Progenitor cell of endocrine pancreas (in vitro differentiated cells): ENCODE data around the gene MYOM3. TPM values are rescaled to one million over a fixed set of nuclear protein-coding genes. Genes with fewer than 3 reads are reported as not detected.

Experiments
- DNase-seq: peaks from one replicate; pipeline ENCODE4 v3.0.0; 2021; ENCODE audit warnings: low spot score; ENCODE audit not compliant: unreplicated experiment
- H3K27ac Mint-ChIP-seq: 2 replicates; pipeline ENCODE4 v1.8.0; 2021; ENCODE audit warnings: mild to moderate bottlenecking, moderate library complexity, mixed read lengths
- H3K27me3 Mint-ChIP-seq: 2 replicates; pipeline ENCODE4 v1.8.0; 2021; ENCODE audit warnings: mixed read lengths
- H3K36me3 Mint-ChIP-seq: 2 replicates; pipeline ENCODE4 v1.8.0; 2022; ENCODE audit warnings: mixed read lengths; ENCODE audit not compliant: insufficient read depth
- H3K4me1 Mint-ChIP-seq: 2 replicates; pipeline ENCODE4 v1.8.0; 2021; ENCODE audit warnings: low read depth, mixed read lengths
- H3K4me3 Mint-ChIP-seq: 2 replicates; pipeline ENCODE4 v1.8.0; 2021; ENCODE audit warnings: low read depth, mild to moderate bottlenecking, moderate library complexity, mixed read lengths
- H3K9me3 Mint-ChIP-seq: 2 replicates; pipeline ENCODE4 v1.8.0; 2021; ENCODE audit warnings: low read depth, mixed read lengths
- total RNA-seq: library from RNA; stranded (reverse); gene quantifications from 2 replicates; pipeline ENCODE4 v1.2.1, GENCODE V29; 2021
- TF ChIP-seq, protein P1 (sequence below): fragments of 200-600 bp; sonication (generic); IDR thresholded peaks from one replicate; pipeline ENCODE4 v1.5.0; 2021; ENCODE audit warnings: antibody characterized with exemption, mild to moderate bottlenecking; ENCODE audit not compliant: unreplicated experiment

The MYOM3 gene
- total RNA-seq, 1 donor from 2014 or later: 0.84 TPM

GRCh38 chr1:24103408-24103807, 8.5 kb downstream of the MYOM3 start:
- no peaks in the 10 kb centered on the region for H3K36me3 Mint-ChIP-seq
- peaks cover 45% of the 10 kb centered on the region for H3K4me1 Mint-ChIP-seq
- H3K27ac Mint-ChIP-seq: peak overlapping the region; percentile 97
- no peaks in the 10 kb centered on the region for H3K9me3 Mint-ChIP-seq
- TF ChIP-seq, protein P1, sequence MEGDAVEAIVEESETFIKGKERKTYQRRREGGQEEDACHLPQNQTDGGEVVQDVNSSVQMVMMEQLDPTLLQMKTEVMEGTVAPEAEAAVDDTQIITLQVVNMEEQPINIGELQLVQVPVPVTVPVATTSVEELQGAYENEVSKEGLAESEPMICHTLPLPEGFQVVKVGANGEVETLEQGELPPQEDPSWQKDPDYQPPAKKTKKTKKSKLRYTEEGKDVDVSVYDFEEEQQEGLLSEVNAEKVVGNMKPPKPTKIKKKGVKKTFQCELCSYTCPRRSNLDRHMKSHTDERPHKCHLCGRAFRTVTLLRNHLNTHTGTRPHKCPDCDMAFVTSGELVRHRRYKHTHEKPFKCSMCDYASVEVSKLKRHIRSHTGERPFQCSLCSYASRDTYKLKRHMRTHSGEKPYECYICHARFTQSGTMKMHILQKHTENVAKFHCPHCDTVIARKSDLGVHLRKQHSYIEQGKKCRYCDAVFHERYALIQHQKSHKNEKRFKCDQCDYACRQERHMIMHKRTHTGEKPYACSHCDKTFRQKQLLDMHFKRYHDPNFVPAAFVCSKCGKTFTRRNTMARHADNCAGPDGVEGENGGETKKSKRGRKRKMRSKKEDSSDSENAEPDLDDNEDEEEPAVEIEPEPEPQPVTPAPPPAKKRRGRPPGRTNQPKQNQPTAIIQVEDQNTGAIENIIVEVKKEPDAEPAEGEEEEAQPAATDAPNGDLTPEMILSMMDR: no peak
- no peak for DNase-seq
- H3K4me3 Mint-ChIP-seq: peak overlapping the region; percentile 56
- H3K27me3 Mint-ChIP-seq: no peaks in the 10 kb centered on the region

GRCh38 chr1:24102961-24103360, 9.0 kb downstream of the MYOM3 start:
- H3K9me3 Mint-ChIP-seq: no peaks in the 10 kb centered on the region
- H3K4me1 Mint-ChIP-seq: peaks cover 45% of the 10 kb centered on the region
- no peaks in the 10 kb centered on the region for H3K36me3 Mint-ChIP-seq
- peak overlapping the region; percentile 97 for H3K27ac Mint-ChIP-seq
- H3K27me3 Mint-ChIP-seq: no peaks in the 10 kb centered on the region
- peak overlapping the region; percentile 56 for H3K4me3 Mint-ChIP-seq
- TF ChIP-seq, protein P1: no peak
- no peak for DNase-seq

- Mint-ChIP-seq H3K27me3 (no peaks in the 10 kb centered on the region), H3K36me3 (no peaks in the 10 kb centered on the region), H3K4me3 (no peak overlapping the region), H3K27ac (peak overlapping the region; percentile 83), H3K9me3 (no peaks in the 10 kb centered on the region), H3K4me1 (peaks cover 39% of the 10 kb centered on the region)
- DNase-seq: no peak
- TF ChIP-seq, protein P1: no peak
Measured at GRCh38 chr1:24101796-24102586, 9.9 kb downstream of the MYOM3 start.

- Mint-ChIP-seq H3K27me3 (no peaks in the 10 kb centered on the region), H3K27ac (no peak overlapping the region)
Measured at GRCh38 chr1:24100945-24101737, 10.8 kb downstream of the MYOM3 start.

More at GRCh38 chr1:24100945-24101737, 10.8 kb downstream of the MYOM3 start:
- Mint-ChIP-seq H3K4me1 (peaks cover 40% of the 10 kb centered on the region), H3K4me3 (no peak overlapping the region), H3K36me3 (no peaks in the 10 kb centered on the region), H3K9me3 (no peaks in the 10 kb centered on the region)
- DNase-seq: no peak
- TF ChIP-seq, protein P1: no peak
